Measurements from ENCODE around the gene ITGA11.

Gene ITGA11

GRCh38 chr15:68475449-68475848 lies 43.5 kb upstream of the ITGA11 start:
- Histone ChIP-seq H3K4me3 (no peak overlapping the region), H3K27ac (no peak overlapping the region)
- DNase-seq (ENCODE audit: low spot score): no peak
- TF ChIP-seq CTCF (IDR thresholded peaks at IDR 0.05): no peak

DNA sequence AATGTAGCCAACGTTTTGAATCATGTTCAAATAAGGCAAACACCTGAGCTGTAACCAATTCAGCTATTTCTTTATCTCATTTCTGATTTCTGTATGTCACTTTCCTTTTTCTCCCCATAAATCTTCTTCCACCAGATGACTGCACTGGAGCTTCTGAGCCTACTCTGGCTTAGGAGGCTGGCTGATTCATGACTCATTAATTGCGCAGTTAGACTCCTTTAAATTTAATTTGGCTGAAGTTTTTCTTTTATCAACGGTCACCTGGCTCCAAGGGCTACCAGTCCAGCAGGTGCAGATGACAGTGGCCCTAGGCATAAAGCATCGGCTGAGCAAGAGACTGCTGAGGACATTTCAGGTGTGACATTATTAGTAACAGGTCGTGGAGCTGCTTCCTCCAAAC lies 39.6 kb upstream of the ITGA11 start:
- no peak overlapping the region for H3K27ac ChIP-seq
- TF ChIP-seq CTCF (IDR thresholded peaks at IDR 0.05): no peak
- H3K4me3 ChIP-seq: no peak overlapping the region
- DNase-seq (ENCODE audit: low spot score): no peak

DNA sequence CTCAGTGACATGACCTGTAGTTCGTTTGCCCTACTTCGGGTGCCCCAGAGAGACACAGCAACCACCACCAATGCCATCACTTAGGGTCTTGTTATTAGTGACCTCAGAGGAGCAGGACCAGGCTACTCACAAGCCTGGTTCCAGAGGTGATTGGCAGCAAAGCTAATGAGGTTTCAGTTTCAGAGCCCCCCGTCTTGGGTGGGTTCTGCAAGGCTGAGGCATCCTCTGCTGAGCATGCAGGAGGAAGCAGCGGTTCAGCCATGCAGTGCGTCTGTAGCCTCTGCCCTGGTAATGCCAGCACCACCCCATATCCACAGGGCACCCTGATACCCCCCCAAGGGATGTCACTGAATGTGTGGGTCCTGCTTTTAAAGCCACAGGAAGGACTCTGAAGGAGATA lies 39.0 kb upstream of the ITGA11 start:
- Histone ChIP-seq H3K27ac (no peak overlapping the region), H3K4me3 (no peak overlapping the region)
- no peak for TF ChIP-seq CTCF (IDR thresholded peaks at IDR 0.05)
- no peak for DNase-seq (ENCODE audit: low spot score)

GRCh38 chr15:68470049-68470742 lies 38.2 kb upstream of the ITGA11 start:
- Histone ChIP-seq H3K4me3 (no peak overlapping the region), H3K27ac (peak overlapping the region in 1 of 2 donors; percentile 45)
- TF ChIP-seq CTCF (IDR thresholded peaks at IDR 0.05): no peak
- no peak for DNase-seq (ENCODE audit: low spot score)

DNA sequence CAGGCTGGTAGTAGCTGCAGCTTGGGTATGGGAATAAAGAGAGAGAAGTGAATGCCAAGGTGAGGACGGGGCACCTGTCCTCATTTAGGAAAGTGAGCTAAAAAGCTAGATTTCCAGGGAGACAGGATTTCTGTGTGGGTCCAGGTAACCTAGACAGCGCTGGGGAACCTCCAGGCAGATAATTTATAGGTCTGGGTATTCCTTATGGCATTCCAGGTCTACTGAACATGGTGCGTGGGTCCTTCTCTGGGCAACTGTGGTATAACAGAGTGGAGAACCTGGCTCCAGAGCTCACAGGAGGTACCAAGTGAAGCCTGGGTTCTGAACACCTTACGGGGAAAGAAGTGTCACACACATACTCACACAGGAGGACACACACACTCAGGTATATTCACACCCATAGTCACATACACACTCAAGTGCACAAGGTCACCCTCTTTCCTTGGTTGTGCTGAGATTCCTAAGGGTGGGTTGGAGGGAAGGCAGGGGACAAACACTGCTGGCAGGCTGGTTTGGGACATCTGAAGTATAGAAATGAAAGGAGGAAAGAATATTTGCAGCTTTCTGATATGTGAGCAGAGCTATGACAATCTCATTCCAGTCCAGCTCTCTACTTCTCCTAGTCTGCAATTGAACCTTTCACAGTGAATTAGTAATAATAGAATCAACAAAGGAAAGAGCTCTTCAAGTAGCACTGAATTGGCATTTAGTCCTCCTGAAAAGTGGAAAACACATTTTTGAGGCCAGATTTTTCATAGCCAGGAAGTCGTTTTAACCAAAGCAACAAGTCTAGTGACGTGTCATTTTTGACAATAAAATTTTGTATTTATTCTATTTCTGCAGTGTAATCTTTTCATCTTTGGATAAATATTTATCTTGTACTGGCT lies 37.4 kb upstream of the ITGA11 start:
- DNase-seq (ENCODE audit: low spot score): no peak
- Histone ChIP-seq H3K27ac (peak overlapping the region in 1 of 2 donors; percentile 43), H3K4me3 (no peak overlapping the region)
- TF ChIP-seq CTCF (IDR thresholded peaks at IDR 0.05): no peak

DNA sequence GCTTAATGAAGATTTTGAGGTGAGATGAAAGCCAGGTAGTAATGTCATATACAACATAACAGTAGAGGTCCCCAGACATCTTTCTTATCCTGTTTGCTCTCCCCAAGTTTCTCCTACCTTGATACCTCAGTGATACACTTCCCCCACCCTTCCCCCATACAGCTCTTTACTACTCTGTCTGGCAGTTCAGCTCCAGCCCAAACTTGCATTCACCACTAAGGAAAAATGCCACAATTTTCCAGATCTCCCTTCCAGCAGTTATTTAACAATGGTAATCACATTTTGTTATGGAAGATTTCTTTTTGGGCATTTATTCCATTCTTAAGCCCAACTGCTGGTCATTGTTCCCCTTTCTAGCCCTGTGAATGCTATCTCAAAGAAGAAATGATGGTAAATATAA lies 34.9 kb upstream of the ITGA11 start:
- Histone ChIP-seq H3K4me3 (no peak overlapping the region), H3K27ac (no peak overlapping the region)
- no peak for TF ChIP-seq CTCF (IDR thresholded peaks at IDR 0.05)
- no peak for DNase-seq (ENCODE audit: low spot score)
